ENCODE results near the gene PDZRN4.

Gene PDZRN4

DNA sequence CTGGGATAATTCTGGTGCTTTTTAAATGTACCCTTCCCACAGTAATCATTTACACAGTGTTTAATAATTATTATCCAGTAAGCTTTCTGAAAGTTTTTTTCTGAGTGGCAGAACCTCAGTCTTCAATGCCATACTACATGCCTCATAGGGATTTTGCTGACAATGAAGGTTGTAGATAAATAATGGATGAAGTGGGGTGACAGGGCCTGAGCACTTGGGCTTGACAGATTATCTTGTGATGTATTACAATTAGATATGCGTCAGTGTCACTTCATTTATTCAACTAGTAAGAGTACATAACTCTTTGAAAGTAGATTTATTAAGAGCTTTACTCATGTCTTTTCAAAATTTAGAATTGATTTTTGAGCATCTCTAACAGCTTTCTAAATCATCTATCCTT is 176.1 kb downstream of the PDZRN4 start:
- no peak for DNase-seq

GRCh38 chr12:41365653-41366171 is 177.6 kb downstream of the PDZRN4 start:
- no peak for DNase-seq

- DNase-seq: no peak
Observed at GRCh38 chr12:41367726-41368405, 179.7 kb downstream of the PDZRN4 start.

DNA sequence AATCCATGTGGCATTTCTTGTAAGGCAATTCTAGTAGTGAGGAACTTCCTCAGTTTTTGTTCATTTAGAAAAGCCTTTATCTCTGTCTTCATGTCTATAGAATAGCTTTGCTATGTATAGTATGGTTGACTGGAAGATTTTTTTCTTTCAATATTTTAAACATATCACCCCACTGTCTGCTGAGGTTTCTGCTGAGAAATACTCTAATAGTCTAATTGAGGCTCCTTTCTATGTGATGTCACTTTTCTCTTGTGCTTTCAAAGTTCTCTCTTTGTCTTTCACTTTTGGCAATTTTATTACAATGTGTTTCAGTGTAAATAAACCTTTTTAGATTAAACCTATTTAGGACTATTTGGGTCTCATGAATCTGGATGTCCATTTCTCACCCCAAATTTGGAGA is 192.8 kb downstream of the PDZRN4 start:
- DNase-seq: no peak

DNA sequence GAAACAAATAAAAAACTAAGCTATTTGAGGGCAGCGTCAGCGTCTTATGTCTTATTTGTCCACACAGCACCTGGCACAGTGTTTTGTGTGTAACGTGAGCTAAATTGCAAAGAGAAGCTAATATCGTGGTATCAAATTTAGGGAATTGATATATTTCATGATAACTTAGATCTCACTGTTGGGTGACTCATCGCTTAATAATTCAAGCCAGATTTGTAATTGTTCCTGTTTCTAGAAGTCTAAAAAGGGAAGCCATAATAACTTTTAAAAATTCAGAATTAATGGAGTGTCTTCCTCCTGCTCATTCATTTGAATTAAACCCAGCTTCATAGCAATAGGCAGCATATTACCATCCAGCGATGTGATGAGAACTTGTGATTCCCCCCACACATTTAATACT is 214.7 kb downstream of the PDZRN4 start:
- no peak for DNase-seq

DNA sequence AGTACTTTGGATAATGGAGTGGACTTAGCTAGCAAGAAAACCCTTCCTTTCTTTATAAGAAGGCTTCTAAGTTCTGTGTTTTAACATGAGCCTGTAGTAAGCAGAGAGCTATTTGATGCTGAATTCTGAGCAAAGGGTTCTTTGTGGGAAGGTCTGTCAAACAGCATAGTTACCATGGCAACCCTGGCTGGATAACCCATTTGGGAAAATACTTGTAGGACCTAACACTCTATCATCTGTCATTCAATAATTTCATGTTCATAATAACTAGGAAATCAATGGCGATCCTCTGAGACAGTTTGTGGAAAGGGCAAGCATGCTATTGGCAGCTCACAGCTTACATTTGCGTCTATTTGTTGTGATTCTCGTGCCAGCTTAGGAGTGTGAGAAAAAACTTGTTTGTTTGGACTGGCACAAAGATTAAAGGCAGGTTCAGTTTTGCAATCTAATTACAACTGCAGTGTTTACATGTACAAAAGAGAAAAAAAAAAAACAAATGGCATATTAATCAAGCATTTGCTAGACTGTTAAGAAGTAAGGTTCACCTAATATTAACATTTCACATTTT is 219.2 kb downstream of the PDZRN4 start:
- DNase-seq: no peak

GRCh38 chr12:41409628-41410027 is 221.5 kb downstream of the PDZRN4 start:
- no peak for DNase-seq

DNA sequence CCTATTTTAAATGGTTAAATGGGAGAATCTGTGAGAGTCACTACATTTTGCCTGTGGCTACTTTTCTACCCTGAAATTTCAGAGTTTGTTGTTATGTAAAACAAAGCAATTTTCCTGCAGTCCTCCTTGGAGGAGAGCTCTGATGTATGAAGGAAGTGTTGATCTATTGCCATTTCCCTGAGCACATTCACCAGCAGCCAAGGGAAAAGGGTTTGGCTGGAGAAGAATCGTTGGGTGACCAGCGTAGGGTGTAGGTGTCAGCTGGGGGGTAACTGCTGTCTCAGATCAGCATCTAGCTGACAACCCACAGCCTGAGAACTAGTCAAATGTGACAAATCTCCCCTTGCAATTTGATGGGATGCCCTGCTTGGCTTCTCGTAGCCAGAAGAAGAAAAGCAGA is 230.5 kb downstream of the PDZRN4 start:
- DNase-seq: no peak

- no peak for DNase-seq
Observed at GRCh38 chr12:41419131-41419893, 231.2 kb downstream of the PDZRN4 start.

GRCh38 chr12:41424651-41425050 is 236.5 kb downstream of the PDZRN4 start:
- no peak for DNase-seq

DNA sequence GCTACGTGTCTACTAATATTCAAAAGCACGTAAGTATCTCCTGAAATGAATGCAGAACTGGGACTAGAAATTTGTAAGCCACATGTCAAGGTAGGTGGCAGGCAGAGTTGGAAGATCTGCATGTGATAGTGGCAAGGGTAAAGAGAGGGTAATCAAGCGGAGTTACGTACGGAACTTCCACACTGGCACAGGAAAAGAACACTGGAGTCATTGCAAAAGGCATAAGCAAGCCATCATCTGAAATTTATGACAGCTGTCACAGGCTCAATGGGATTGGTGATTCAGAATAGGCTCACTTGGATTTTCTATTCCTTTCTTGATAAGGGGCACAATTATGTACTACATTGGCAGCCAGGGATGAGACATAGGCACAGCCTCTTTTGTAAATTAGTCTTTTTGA is 245.3 kb downstream of the PDZRN4 start:
- DNase-seq: no peak

DNA sequence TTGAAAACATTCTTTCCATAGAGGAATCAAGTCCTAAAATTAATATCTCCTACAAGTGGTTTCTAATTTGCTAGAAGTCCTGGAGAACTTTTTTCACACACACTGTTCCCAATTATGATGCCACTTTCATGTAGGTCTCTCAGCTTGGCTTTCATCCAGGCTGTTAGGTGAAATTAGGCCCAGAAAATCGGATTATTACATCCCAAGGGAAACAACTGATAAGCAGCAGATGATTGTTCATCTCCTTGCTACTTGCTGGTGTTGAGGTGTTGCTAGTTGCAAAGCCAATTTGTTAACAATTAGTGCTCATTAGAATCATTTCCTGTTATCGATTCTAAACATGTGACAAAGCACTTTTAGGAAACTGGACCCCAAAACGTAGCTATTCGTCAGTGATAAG is 248.0 kb downstream of the PDZRN4 start:
- no peak for DNase-seq

- no peak for DNase-seq
Observed at GRCh38 chr12:41437563-41437962, 249.4 kb downstream of the PDZRN4 start.

DNA sequence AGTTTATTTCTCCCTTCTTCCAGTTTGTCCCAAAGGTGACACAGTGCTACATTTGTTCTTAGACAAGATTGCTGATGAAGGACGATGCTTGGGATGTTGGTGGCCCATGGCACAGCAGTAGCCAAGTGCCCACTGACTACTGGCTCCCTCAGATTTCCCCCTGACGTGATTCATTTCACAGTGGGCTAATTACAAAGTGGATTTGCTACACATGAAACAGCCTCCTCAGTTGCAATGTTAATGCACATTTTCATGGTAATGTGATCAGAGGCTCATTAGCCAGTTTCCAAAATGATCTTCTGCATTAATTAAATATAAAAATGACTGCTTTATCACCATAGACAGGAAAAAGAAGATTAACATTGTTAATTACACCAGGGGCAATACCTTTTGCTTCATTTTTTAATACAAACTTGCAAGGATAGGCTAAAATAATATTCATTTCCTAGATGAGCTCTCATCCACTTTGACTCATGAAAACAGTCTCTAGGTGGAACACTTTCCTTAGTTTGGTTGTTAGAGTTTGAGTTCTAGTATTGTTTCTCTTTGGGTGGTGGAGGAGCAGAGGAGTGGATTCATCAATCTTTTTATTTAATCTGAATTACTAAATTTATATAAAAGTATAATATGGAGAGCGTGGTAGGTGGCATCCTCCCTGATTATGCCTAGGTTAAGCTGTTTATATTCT is 250.9 kb downstream of the PDZRN4 start:
- DNase-seq: no peak

DNA sequence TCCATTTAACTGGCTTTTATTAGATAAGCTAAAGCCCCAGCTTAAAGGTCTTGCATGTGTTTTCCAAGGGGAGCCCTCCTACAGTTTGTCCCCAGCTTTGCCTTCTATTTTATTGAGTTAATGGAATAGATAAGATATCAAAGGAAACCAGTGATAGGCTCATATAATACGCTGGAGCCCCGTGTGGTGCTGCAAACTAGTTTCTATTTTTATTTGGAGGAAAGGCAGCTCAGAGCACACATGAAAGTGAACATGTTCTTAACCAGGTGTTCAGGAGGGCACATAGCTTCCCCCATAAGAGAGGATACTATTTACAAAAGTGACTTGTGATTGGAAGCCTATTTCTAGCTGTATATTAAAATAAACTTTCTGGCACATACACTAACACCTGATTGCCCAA is 251.7 kb downstream of the PDZRN4 start:
- DNase-seq: no peak

DNA sequence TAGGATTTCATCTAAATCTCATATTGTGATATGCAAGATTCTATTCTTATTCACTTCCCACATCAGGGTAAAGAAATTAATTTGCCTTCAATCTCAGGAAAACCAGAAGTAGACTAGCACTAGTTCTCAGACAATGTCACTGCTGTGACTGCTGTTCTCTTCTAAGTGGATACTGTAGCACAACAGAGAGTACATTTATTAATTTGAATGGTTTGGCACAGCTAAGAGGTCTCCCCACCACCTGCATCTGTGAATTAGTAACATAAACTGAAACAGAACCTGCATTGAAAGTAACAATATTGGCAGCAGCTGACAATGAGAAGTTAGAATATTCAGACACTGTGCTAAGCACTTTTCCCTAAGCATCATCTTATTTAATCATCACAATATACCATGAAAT is 253.1 kb downstream of the PDZRN4 start:
- DNase-seq: no peak

GRCh38 chr12:41442896-41443295 is 254.8 kb downstream of the PDZRN4 start:
- DNase-seq: no peak

DNA sequence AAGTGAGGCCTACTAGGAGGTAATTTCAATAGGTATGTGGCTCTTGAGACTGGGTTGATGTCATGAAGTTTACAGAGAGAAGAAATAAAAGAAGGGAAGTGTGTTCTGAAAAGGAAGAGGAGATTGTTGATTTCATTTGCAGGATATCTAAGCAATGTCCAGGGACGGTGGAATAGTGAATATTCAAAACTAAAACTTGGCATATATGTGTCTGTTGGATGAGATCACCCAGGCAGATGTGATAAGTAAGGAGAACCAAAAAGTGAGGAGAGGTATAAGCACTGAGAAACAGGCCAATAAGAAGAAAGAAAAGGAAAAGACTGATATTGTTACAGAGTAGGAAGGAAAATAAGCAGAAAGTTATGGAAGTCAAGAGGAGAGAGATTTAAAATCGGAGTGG is 255.6 kb downstream of the PDZRN4 start:
- DNase-seq: no peak

- no peak for DNase-seq
Observed at GRCh38 chr12:41452838-41453407, 264.8 kb downstream of the PDZRN4 start.

DNA sequence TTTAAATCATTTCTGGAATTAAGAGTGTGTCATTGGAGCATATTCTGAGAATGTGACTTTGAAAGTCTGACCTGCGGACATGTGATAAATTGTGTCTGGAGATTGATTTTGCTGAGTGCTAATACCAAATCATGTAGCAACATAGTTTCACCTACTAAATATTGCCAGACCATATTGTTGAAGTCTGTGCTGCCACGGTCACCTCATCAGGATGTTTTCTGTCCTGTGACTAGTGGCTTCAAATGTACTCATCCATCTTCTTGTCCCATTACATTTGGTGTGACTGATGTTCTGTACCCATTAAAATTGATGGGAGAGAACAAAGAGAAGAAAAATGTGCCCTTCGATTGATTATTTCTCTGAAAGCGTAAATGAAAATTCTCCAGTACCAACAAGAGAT is 265.3 kb downstream of the PDZRN4 start:
- no peak for DNase-seq

- DNase-seq: no peak
Observed at GRCh38 chr12:41459111-41459905, 271.2 kb downstream of the PDZRN4 start.

DNA sequence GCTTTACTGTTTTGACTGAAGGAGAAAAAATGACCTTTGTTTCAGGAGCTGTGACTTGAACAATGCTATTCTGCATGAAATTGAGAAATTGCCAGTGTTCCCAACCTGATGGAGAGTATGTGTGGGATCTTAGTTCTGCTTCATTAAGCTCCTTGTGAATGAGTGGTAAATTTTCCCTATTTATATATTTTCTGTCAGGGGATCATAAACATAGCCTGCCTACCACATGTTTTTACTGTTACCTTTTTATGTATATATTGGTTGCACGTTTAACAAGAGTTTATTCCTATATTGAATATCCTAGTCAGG is 271.7 kb downstream of the PDZRN4 start:
- no peak for DNase-seq

Measured in effector CD8-positive, alpha-beta T cell (primary cell).